Panc1 (cell line): ENCODE measurements around the gene LHX4. TPM values are rescaled to one million over a fixed set of nuclear protein-coding genes. Genes with fewer than 3 reads are reported as not detected.

ENCODE experiments used
- ATAC-seq: fragments of 200-7000 bp; cut with Tn5 transposase; 2 replicates; pipeline ENCODE4 v1.9.1; 2020; ENCODE audit warnings: mild to moderate bottlenecking, moderate library complexity
- BruUV-seq: library from RNA; stranded (reverse); fragments of 400-500 nt; replicated peaks from 2 replicates; lab custom pipeline; 2021; lab: Mats Ljungman, UMichigan
- CTCF ChIA-PET: fragments of 300-600 bp; sonication (Branson Sonifier 250); formaldehyde crosslinking; loops from one replicate; lab custom pipeline; 2022; ENCODE audit warnings: antibody characterized with exemption; lab: Charles Lee
- POLR2A ChIA-PET: fragments of 300-600 bp; sonication (Branson Sonifier 250); formaldehyde crosslinking; loops from one replicate; lab custom pipeline; 2022; ENCODE audit warnings: antibody characterized with exemption; lab: Charles Lee
- DNase-seq: peaks from one replicate; pipeline ENCODE4 v3.0.0-alpha.2; 2010; ENCODE audit warnings: low read depth, low spot score
- H3K27ac ChIP-seq: 2 replicates; pipeline ENCODE4 v1.5.1; 2011; ENCODE audit warnings: mild to moderate bottlenecking, low read length, inconsistent platforms
- H3K27me3 ChIP-seq: fragments of 200-500 bp; sonication (Bioruptor generic); 2 replicates; pipeline ENCODE4 v1.6.0; 2014; ENCODE audit warnings: low read length, inconsistent platforms; ENCODE audit not compliant: control insufficient read depth, insufficient read depth
- H3K36me3 ChIP-seq: fragments of 200-500 bp; sonication (Bioruptor generic); 2 replicates; pipeline ENCODE4 v1.5.1; 2014; ENCODE audit warnings: inconsistent platforms, mild to moderate bottlenecking, low read length, moderate library complexity; ENCODE audit not compliant: control insufficient read depth, insufficient read depth
- H3K4me1 ChIP-seq: 2 replicates; pipeline ENCODE4 v1.5.1; 2011; ENCODE audit warnings: inconsistent platforms, mild to moderate bottlenecking, low read length, moderate library complexity; ENCODE audit not compliant: control insufficient read depth, insufficient read depth
- H3K4me3 ChIP-seq, 2 experiments: 2 replicates each; pipeline ENCODE4 v1.5.1; 2011 to 2012; ENCODE audit warnings: low read depth in 2 of 2, low read length in 2 of 2, mild to moderate bottlenecking in 2 of 2, inconsistent platforms in 1 of 2, moderate library complexity in 1 of 2
- H3K9me3 ChIP-seq: fragments of 200-500 bp; sonication (Bioruptor generic); 2 replicates; pipeline ENCODE4 v1.5.1; 2014; ENCODE audit warnings: low read depth, mild to moderate bottlenecking, inconsistent platforms, low read length, moderate library complexity; ENCODE audit not compliant: control insufficient read depth, insufficient read depth
- POLR2AphosphoS5 ChIP-seq: IDR thresholded peaks from 2 replicates; pipeline ENCODE4 v1.6.1; 2012; ENCODE audit warnings: mild to moderate bottlenecking, low read depth, low read length, moderate library complexity
- SIN3A ChIP-seq: IDR thresholded peaks from 2 replicates; pipeline ENCODE4 v1.6.1; 2012; ENCODE audit warnings: low read depth, mild to moderate bottlenecking, low read length, moderate library complexity, borderline replicate concordance; ENCODE audit not compliant: insufficient read depth
- TCF7L2 ChIP-seq: IDR thresholded peaks from 2 replicates; pipeline ENCODE4 v1.6.1; 2011; ENCODE audit warnings: mild to moderate bottlenecking, low read depth, low read length, inconsistent platforms
- in situ Hi-C: cut with HindIII; loops from 2 replicates; pipeline ENCODE4 v1.10.0; 2016; ENCODE audit warnings: low sequenced_read_pairs, low pct_unique_long_range_greater_than_20kb
- intact Hi-C: fragments of 100-400 bp; cut with micrococcal nuclease; formaldehyde crosslinking; loops from one replicate; pipeline ENCODE4 v1.10.0; 2022; ENCODE audit not compliant: unreplicated experiment
- total RNA-seq: library from RNA; stranded (reverse); gene quantifications from one replicate; pipeline ENCODE4 v1.2.1, GENCODE V29; 2021; ENCODE audit not compliant: unreplicated experiment
- TF ChIP-seq, protein P1 (sequence below), 2 experiments: IDR thresholded peaks; 2 replicates each; pipeline ENCODE4 v1.6.1; 2011 to 2012; ENCODE audit warnings: low read depth in 2 of 2, control low read depth in 1 of 2, low read length in 1 of 2, mild to moderate bottlenecking in 1 of 2, moderate library complexity in 1 of 2; ENCODE audit not compliant: insufficient read depth in 1 of 2
- TF ChIP-seq, protein P2 (sequence below): fragments of 450-650 bp; IDR thresholded peaks from 2 replicates; pipeline ENCODE4 v1.5.1; 2017; ENCODE audit warnings: mild to moderate bottlenecking

Gene LHX4
- total RNA-seq, 1 experiment from 2014 or later, result 0.72 TPM

DNA sequence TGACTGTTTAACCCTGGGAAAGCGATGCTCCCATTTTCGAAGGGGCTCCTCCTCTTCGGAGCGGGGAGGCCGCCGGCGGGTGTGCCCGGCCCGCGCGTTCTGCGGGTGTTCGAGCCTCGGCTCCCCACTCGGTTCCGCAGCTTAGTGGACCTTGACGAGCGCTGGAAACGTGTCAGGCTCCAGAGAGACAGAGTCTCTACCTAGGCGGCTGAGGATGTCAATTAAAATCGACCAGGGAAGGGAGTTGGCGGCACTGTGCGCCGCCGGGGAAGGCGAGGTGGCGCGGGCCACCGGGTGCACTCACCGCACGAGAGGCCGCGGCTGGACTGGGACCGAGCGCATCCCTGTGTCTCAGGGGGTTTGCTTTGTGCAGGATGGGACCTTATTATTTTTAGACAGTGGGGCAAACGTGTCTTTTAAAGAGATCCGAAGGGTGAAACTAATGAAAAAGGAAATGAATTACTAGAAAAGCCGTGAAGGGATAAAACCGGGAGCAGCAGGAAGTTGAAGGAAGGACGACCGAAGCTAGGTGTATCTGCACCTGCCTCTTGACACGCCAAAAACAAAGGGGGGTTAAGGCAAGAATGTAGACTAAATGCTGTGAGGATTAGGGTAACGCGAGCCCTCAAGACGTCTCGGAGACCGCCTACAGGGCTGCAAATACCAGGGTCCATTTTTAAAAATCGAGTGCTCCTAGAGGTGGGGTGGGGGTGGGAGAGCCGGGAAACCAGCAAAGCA is 5.6 kb downstream of the LHX4 start:
- Histone ChIP-seq H3K27me3 (peaks cover 31% of the 10 kb centered on the region), H3K36me3 (no peaks in the 10 kb centered on the region; the same call in 1 of the 2 replicates), H3K9me3 (no peaks in the 10 kb centered on the region), H3K4me1 (peaks cover 11% of the 10 kb centered on the region), H3K27ac (no peak overlapping the region), H3K4me3 (peak overlapping the region; percentile 42 to 55)
- ChIA-PET POLR2A (interaction anchor here (0.6 to 1.0 kb wide), 2 partner anchors 118 to 266 kb away, joined by 4 to 11 read pairs; partner anchors contain the start of gene ACBD6), CTCF (no interaction called here)
- in situ Hi-C loops (no loop called here), intact Hi-C loops (no loop called here)
- no TSS peak for BruUV-seq
- DNase-seq (no peak), ATAC-seq (no peak)
- TF ChIP-seq, protein P1, sequence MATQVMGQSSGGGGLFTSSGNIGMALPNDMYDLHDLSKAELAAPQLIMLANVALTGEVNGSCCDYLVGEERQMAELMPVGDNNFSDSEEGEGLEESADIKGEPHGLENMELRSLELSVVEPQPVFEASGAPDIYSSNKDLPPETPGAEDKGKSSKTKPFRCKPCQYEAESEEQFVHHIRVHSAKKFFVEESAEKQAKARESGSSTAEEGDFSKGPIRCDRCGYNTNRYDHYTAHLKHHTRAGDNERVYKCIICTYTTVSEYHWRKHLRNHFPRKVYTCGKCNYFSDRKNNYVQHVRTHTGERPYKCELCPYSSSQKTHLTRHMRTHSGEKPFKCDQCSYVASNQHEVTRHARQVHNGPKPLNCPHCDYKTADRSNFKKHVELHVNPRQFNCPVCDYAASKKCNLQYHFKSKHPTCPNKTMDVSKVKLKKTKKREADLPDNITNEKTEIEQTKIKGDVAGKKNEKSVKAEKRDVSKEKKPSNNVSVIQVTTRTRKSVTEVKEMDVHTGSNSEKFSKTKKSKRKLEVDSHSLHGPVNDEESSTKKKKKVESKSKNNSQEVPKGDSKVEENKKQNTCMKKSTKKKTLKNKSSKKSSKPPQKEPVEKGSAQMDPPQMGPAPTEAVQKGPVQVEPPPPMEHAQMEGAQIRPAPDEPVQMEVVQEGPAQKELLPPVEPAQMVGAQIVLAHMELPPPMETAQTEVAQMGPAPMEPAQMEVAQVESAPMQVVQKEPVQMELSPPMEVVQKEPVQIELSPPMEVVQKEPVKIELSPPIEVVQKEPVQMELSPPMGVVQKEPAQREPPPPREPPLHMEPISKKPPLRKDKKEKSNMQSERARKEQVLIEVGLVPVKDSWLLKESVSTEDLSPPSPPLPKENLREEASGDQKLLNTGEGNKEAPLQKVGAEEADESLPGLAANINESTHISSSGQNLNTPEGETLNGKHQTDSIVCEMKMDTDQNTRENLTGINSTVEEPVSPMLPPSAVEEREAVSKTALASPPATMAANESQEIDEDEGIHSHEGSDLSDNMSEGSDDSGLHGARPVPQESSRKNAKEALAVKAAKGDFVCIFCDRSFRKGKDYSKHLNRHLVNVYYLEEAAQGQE (IDR thresholded peaks at IDR 0.05; ENCODE audit: insufficient read depth in 1 of 2, low read depth in 2 of 2, low read length in 1 of 2), result no peak

DNA sequence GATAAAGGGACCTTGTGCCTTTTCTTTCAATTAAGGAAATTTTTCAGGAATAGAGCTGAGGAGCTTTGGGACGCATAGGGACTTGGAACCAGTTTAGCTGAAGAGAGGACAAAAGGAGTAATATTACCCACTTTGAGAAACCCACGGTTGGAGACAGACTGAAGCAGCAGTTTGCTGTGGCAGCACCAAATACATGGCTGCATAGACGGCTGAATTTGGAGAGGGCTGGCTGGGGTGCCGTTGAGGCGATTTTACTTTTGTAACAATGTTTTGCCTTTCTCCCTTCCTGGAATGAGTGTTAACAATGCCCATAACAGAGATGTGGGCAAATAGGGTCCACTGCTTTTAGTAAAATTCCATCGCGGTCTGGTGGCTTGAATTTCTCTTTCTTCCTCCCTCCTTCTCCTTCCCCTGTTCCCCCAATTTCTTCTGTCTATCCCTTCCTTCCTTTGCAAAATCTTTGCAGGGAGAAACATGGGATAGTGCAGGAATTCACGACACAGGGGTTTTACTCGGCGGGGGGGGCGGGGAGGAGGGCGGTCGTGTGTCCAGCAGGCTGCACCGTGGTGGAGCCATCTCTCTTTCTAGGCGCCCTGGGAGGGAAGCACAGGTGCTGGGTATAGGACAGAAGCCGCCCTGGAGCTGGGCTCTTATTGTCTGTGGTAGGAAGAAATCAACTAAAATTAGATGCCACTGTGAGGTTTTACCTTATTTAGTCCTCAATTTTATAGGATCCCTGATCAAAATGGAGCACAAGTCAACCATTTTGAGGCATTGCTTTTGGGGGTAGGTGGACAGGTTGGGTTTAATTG is 6.8 kb downstream of the LHX4 start:
- no peaks in the 10 kb centered on the region for H3K9me3 ChIP-seq
- BruUV-seq, result no TSS peak
- POLR2A ChIA-PET, result no interaction called here
- no peaks in the 10 kb centered on the region; the same call in 1 of the 2 replicates for H3K36me3 ChIP-seq
- TF ChIP-seq, protein P1 (IDR thresholded peaks at IDR 0.05; ENCODE audit: insufficient read depth in 1 of 2, low read depth in 2 of 2, low read length in 1 of 2), result no peak
- TF ChIP-seq, protein P2, sequence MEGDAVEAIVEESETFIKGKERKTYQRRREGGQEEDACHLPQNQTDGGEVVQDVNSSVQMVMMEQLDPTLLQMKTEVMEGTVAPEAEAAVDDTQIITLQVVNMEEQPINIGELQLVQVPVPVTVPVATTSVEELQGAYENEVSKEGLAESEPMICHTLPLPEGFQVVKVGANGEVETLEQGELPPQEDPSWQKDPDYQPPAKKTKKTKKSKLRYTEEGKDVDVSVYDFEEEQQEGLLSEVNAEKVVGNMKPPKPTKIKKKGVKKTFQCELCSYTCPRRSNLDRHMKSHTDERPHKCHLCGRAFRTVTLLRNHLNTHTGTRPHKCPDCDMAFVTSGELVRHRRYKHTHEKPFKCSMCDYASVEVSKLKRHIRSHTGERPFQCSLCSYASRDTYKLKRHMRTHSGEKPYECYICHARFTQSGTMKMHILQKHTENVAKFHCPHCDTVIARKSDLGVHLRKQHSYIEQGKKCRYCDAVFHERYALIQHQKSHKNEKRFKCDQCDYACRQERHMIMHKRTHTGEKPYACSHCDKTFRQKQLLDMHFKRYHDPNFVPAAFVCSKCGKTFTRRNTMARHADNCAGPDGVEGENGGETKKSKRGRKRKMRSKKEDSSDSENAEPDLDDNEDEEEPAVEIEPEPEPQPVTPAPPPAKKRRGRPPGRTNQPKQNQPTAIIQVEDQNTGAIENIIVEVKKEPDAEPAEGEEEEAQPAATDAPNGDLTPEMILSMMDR, result no peak
- no peak for TF ChIP-seq TCF7L2
- no peak for TF ChIP-seq SIN3A
- no peak for TF ChIP-seq POLR2AphosphoS5
- no peak overlapping the region for H3K4me3 ChIP-seq
- no peak overlapping the region for H3K27ac ChIP-seq
- intact Hi-C loops (no loop called here), in situ Hi-C loops (no loop called here)
- ATAC-seq, result no peak
- H3K27me3 ChIP-seq, result peaks cover 34% of the 10 kb centered on the region
- no peak for DNase-seq
- CTCF ChIA-PET, result interaction anchor here (0.7 kb wide), 1 partner anchor 344 kb away, joined by 3 read pairs; no protein-coding TSS in a partner anchor
- H3K4me1 ChIP-seq, result peaks cover 10% of the 10 kb centered on the region
